ENCODE data around the gene WDR72.

- no peak for TF ChIP-seq POLR2A (IDR thresholded peaks at IDR 0.05; ENCODE audit: low read length)
- TF ChIP-seq GATA1 (IDR thresholded peaks at IDR 0.05; ENCODE audit: low read depth, low read length) = no peak
Measured at GRCh38 chr15:53758412-53758811, 1.1 kb downstream of the WDR72 start.

Measured in erythroblast (primary cell).